GM19455 (cell line): ENCODE measurements around the gene RHO.
"Not testable (repeated sequence)": the region's sequence is repeated elsewhere in the genome, so short reads cannot be mapped to it uniquely, and the experiment has no call there.

Source experiments
- ATAC-seq: cut with Tn5 transposase; IDR thresholded peaks from one replicate; pipeline ENCODE4 v1.9.1; 2021; ENCODE audit not compliant: unreplicated experiment

RHO gene

GRCh38 chr3:129528589-129529100 is at the start of gene RHO:
RHO (plus strand) TSS chr3:129528639; CDS start chr3:129528734, 95 bp downstream.
- ATAC-seq = no peak

DNA sequence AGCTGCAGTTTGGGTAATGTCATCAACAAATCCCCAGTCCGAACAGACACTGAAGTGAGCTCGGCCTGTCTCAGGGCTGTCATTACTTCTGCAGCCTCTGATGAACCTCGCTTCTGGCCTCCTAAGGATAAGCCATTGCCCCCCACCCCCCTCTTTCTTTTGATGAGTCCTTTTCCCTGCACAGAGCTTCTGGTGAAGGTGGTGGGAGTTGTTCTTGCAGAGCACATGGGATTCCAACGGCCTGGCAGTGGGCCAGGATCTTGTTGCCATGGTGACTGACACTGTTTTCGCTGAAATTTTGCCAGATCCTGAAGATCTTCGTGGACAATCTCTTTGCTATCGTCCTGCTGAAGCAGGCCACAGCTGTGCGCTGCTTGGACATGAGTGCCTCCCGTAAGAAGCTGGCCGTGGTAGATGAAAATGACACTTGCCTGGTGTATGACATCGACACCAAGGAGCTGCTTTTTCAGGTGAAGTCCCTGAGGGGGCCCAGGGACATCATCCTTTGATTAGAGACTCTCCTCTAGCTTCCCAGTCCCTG is 47.1 kb upstream of the RHO start:
- not testable (repeated sequence) for ATAC-seq

DNA sequence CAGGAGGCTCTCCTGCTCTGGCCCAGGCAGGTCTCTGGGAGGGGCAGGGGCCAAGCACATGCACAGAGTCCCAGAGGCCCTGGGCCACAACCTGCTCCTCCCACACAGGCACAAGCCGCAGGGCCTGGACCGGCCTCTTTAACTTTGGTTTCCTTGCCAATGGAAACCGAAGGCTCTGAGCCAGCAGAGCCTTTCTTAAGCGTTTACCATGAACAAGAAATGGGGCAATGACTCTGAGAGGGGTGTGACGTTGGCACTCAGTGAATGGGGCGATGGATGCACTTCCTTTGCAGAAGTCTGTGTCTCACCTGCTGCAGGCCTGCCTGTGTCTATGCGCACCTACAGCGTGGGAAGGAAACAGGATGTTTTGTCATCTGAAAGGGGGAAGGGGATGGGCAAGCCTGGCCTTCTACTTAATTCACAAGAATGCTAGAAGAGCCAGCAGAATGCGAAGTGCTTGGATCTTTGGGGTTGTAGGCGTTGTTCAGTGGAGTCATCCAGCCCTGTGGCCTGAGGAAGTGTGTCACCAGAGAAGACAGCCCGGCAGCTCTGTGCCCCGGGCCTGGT is 46.6 kb upstream of the RHO start:
- no peak for ATAC-seq

- ATAC-seq = no peak
Measured at GRCh38 chr3:129482721-129483120, 45.7 kb upstream of the RHO start.

DNA sequence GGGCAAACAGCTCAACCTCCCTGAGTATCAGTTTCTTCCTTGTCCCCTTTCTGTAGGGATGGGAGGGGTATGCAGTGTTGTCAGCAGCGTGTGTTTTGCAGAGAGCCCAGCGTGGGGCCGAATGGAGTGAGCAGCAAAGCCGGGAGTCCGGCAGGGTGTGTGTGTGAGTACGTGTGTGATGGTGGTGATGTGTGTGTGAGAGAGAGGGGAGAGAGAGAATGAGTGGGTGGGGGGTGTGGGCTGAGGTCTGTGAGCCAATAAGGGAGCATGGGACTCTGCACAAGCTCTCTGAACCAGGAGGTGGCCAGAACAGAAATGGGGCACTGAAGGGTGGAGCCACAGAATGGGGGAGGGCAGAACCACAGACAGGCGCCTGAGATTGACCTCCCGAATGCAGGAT is 44.6 kb upstream of the RHO start:
- no peak for ATAC-seq

GRCh38 chr3:129485146-129485545 is 43.3 kb upstream of the RHO start:
- not testable (repeated sequence) for ATAC-seq

GRCh38 chr3:129485721-129486663 is 42.4 kb upstream of the RHO start:
- ATAC-seq = peak; percentile 49

GRCh38 chr3:129486664-129487035 is 41.8 kb upstream of the RHO start:
- ATAC-seq = no peak

DNA sequence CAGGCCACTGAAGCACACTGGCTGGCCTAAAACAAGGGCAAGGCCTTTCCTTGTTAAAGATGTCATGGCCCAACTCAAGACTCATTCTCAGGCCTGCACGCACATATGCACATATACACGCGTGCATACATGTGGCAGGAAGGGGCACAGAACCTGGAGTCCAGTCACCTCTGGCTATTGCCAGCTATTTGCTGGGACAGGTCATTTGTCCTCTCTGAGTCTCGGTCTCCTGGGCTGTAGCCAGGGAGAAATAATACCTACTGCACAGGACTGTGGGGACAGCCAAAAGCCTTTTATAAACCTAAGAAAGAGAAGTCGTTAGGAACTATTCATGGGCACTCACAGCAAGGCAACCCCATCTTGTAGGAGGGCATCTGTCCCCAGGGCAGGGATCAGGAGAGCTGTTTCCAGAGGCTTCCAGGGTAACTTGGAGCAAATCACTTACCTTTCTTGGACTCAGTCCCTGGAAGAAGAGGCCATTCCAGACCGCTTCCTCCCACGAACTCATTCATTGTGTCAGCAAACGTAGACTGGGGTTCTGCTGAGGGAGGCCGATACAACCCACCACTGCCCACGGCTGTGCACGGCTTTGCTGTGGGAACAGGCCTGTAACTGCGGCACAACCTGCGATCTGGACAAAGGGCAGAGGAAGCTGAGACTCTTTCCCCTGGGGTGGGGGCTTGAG is 41.1 kb upstream of the RHO start:
- ATAC-seq = no peak

DNA sequence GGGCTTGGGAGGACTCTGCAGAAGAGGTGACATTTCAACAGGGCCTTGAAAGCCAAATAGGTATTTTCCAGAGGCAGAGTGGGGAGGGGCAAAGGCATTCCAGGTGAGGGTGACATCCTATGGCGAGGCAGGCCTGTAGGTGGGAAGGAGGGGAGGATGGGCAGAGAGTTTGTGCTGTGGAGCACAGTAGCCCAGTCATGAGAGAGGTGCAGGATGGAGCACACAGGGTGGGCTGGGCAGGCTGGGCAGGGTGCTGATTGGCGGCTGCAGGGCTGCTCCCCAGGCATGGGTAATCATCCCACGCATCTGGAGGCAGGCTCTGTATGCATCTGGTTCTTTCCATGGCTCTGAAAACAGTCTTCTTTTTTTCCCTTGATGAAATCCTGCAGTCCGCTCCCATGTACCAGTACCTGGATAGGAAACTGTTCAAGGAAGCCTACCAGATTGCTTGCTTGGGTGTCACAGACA is 40.5 kb upstream of the RHO start:
- not testable (repeated sequence) for ATAC-seq

GRCh38 chr3:129489258-129489657 is 39.2 kb upstream of the RHO start:
- not testable (repeated sequence) for ATAC-seq

DNA sequence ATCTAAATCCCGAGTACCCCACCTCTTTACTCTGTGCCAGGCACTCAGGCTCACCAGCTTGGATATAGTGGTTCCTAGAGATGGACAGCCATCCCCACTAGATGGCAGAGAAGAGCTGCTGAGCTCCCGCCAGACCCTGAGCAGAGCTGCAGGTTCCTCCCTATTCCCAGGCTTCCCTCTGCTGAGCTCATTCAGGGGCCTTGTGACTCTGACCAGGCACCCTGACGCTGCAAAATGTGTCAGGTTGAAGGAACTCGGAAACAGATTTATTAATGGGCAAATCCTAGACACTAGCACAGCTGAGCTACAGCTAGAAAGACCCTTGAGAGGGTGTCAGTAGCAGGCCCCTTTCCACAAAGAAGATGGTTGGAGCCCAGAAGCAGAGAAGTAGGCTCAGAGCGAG is 38.2 kb upstream of the RHO start:
- ATAC-seq = no peak

DNA sequence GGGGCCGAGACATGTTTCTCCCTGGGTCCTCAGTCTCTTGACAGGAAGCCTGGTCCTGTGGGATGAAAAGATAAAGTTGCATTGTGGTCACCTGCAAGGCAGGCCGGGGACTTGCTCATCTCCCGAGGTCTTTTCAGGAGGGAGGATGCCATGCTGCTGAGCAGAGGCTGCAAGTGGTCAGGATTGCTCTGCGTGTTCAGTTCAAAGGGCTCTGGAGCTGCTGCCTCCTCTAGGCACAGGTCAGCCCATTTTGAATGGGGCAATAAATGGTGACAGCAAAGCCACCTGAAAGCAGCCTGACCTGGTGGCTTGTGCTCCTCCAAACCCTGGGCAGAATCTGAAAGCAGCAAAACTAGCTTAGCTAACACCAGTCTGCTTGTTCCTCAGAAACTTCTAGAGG is 37.4 kb upstream of the RHO start:
- not testable (repeated sequence) for ATAC-seq

DNA sequence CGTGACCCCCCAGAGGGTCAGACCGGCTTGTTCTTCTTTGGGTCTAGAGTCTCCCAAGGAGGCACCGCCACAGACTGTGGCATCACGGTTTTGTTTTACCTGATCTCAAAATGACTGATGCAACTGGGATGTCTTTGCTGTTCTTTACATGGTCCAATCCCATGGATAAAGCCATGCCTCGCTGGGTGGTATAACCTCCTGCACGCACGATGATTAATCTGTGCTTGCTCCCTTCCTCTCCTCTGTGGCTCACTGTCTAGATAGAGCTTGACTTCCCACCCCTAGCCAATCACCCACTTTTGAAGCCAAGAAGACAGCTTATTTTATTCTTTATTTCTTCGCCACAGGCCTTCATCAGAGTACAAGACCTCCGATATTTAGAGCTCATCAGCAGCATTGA is 36.6 kb upstream of the RHO start:
- no peak for ATAC-seq

DNA sequence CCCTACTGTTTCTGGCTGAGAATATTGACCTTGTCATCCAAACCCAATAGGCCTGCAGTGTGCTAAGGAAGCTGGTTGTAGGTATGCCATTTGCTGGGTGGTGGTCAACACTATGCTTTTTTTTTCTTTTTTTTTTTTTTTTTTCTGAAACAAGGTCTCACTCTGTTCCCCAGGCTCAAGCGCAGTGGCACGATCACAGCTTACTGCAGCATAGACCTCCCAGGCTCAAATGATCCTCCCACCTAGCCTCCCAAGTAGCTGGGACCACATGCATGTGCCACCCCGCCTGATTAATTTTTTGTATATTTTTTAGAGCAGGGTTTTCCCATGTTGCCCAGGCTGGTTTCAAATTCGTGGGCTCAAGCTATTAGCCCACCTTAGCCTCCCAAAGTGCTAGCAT is 35.7 kb upstream of the RHO start:
- ATAC-seq = no peak

DNA sequence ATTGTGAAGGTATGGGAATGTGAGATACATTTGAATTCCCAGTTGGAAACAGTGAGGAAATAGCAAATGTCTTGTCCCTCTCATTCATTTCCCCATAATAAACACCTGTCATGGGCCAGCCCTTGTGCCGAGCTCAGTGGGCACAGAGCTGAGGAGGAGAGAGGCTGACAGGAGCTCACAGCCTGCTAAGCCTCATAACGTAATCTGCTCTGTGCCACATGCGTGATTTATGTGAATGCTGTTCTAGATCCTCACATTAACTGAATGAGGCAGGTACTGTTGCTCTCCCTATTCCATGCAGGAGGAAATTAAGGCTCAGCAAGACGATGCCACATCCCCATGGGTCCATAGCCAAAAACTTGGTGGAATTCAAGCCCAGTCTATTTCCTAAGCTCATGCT is 35.2 kb upstream of the RHO start:
- ATAC-seq = no peak

DNA sequence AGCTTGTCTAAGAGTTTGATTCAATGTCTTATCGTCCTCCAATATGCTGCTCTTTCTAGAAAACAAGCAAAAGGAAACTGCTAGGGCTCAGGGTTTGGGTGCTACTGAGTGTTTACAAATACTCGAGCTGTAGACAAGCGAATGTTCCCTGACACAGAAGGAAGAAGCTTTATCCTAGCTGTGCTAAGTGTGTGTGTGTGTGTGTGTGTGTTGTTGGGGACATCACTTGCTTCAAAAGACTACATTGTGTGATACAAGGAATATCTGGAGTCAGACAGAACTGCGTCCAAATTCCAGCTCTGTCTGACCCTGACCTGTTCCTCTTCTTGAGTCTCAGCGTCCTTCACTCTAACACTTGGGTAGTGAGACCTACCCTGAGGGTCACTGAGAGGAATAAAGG is 33.9 kb upstream of the RHO start:
- not testable (repeated sequence) for ATAC-seq

- not testable (repeated sequence) for ATAC-seq
Measured at GRCh38 chr3:129495006-129495639, 33.3 kb upstream of the RHO start.

DNA sequence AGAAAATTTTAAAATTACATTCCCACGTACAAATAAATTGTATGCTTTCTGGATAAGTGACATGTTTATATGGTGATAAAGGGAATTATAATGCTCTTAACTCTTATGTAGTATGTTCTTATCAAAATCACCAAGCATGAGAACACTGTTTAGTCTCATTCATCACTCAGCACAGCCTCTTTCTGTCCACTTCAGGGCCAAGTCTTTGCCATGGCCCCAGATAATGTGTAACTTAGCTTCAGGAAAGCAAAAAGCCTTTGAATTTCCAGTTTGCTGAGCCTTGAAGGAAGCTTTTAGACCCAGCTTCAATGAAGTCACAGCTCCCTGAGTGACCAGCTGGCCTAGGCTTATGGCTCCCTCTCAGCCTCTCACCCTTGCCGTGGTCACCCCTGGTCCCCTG is 30.6 kb upstream of the RHO start:
- not testable (repeated sequence) for ATAC-seq

GRCh38 chr3:129498603-129499488 is 29.6 kb upstream of the RHO start:
- ATAC-seq = not testable (repeated sequence)
